Karpas-422 (cell line): Measurements from ENCODE around the gene ASCC3. TPM values are rescaled to one million over a fixed set of nuclear protein-coding genes. Genes with fewer than 3 reads are reported as not detected.

Experiments
- DNase-seq: peaks from one replicate; pipeline ENCODE4 v3.0.0-alpha.2; 2015
- H2AFZ ChIP-seq: fragments of 200-600 bp; sonication (generic); 2 replicates; pipeline ENCODE4 v1.6.1; 2014; ENCODE audit warnings: antibody characterized with exemption, low read length, mixed read lengths
- H3K27ac ChIP-seq: fragments of 200-600 bp; sonication (generic); 2 replicates; pipeline ENCODE4 v1.5.1; 2014; ENCODE audit warnings: mild to moderate bottlenecking, low read length, moderate library complexity
- H3K27me3 ChIP-seq: fragments of 200-600 bp; sonication (generic); 2 replicates; pipeline ENCODE4 v1.6.1; 2014; ENCODE audit warnings: low read length, mixed read lengths
- H3K36me3 ChIP-seq: fragments of 200-600 bp; sonication (generic); 2 replicates; pipeline ENCODE4 v1.6.1; 2014; ENCODE audit warnings: low read length, mixed read lengths; ENCODE audit not compliant: insufficient read depth
- H3K4me1 ChIP-seq: fragments of 200-600 bp; sonication (generic); 2 replicates; pipeline ENCODE4 v1.6.1; 2014; ENCODE audit warnings: mild to moderate bottlenecking, low read length, mixed read lengths
- H3K4me2 ChIP-seq: fragments of 200-600 bp; sonication (generic); 2 replicates; pipeline ENCODE4 v1.6.1; 2014; ENCODE audit warnings: low read length, low read depth, mild to moderate bottlenecking; ENCODE audit not compliant: poor library complexity, severe bottlenecking
- H3K4me3 ChIP-seq: fragments of 200-600 bp; sonication (generic); 2 replicates; pipeline ENCODE4 v1.5.1; 2014; ENCODE audit warnings: mild to moderate bottlenecking, antibody characterized with exemption, low read length, mixed read lengths
- H3K79me2 ChIP-seq: fragments of 200-600 bp; sonication (generic); 2 replicates; pipeline ENCODE4 v1.6.1; 2014; ENCODE audit warnings: mild to moderate bottlenecking, low read length, mixed read lengths
- H3K9ac ChIP-seq: fragments of 200-600 bp; sonication (generic); 2 replicates; pipeline ENCODE4 v1.6.0; 2014; ENCODE audit warnings: low read length
- H3K9me2 ChIP-seq: fragments of 200-600 bp; sonication (generic), shearing (Covaris generic); replicated peaks from 2 replicates; pipeline ENCODE4 v1.6.0; 2014; ENCODE audit warnings: mild to moderate bottlenecking, low read length, moderate library complexity; ENCODE audit not compliant: insufficient read depth
- H3K9me3 ChIP-seq: fragments of 300-700, 200-600 bp; sonication (generic); 2 replicates; pipeline ENCODE4 v1.6.1; 2014; ENCODE audit warnings: low read length, mixed read lengths
- H4K20me1 ChIP-seq: fragments of 200-600 bp; sonication (generic); 2 replicates; pipeline ENCODE4 v1.6.1; 2014; ENCODE audit warnings: mild to moderate bottlenecking, antibody characterized with exemption, low read length, low read depth; ENCODE audit not compliant: insufficient read depth
- total RNA-seq: library from RNA; depleted of rRNA; stranded (reverse); fragments of >200 nt; shearing (Covaris generic); gene quantifications from 2 replicates; pipeline ENCODE4 v1.2.3, GENCODE V29; 2014; ENCODE audit warnings: low replicate concordance

ASCC3 gene
- total RNA-seq, 1 experiment from 2014 or later = 56.2 TPM

GRCh38 chr6:100482698-100483097 lies 398.4 kb downstream of the ASCC3 start:
- H3K9ac ChIP-seq = no peak overlapping the region
- no peaks in the 10 kb centered on the region for H3K27me3 ChIP-seq
- H3K36me3 ChIP-seq = no peaks in the 10 kb centered on the region
- H3K79me2 ChIP-seq = no peaks in the 10 kb centered on the region
- H4K20me1 ChIP-seq = no peaks in the 10 kb centered on the region
- H3K4me1 ChIP-seq = no peaks in the 10 kb centered on the region
- no peak overlapping the region for H3K4me3 ChIP-seq
- no peak overlapping the region for H2AFZ ChIP-seq
- DNase-seq = no peak
- H3K9me2 ChIP-seq = no peaks in the 10 kb centered on the region
- no peak overlapping the region for H3K27ac ChIP-seq
- H3K4me2 ChIP-seq = no peak overlapping the region
- H3K9me3 ChIP-seq = no peaks in the 10 kb centered on the region

- no peaks in the 10 kb centered on the region for H4K20me1 ChIP-seq
- no peaks in the 10 kb centered on the region for H3K9me3 ChIP-seq
- no peaks in the 10 kb centered on the region for H3K27me3 ChIP-seq
- H3K4me2 ChIP-seq = no peak overlapping the region
- no peaks in the 10 kb centered on the region for H3K79me2 ChIP-seq
- no peaks in the 10 kb centered on the region for H3K9me2 ChIP-seq
- no peak overlapping the region for H2AFZ ChIP-seq
- H3K36me3 ChIP-seq = no peaks in the 10 kb centered on the region
- no peak overlapping the region for H3K27ac ChIP-seq
- no peak overlapping the region for H3K9ac ChIP-seq
- no peaks in the 10 kb centered on the region for H3K4me1 ChIP-seq
- no peak overlapping the region for H3K4me3 ChIP-seq
- peak; percentile 71 for DNase-seq
Observed at GRCh38 chr6:100479179-100480035, 401.7 kb downstream of the ASCC3 start.

GRCh38 chr6:100475554-100476320 lies 405.4 kb downstream of the ASCC3 start:
- no peak for DNase-seq
- H3K27me3 ChIP-seq = no peaks in the 10 kb centered on the region
- no peaks in the 10 kb centered on the region for H4K20me1 ChIP-seq
- no peaks in the 10 kb centered on the region for H3K36me3 ChIP-seq
- no peaks in the 10 kb centered on the region for H3K9me3 ChIP-seq
- no peaks in the 10 kb centered on the region for H3K9me2 ChIP-seq
- H3K9ac ChIP-seq = no peak overlapping the region
- H2AFZ ChIP-seq = no peak overlapping the region
- no peak overlapping the region for H3K27ac ChIP-seq
- no peak overlapping the region for H3K4me2 ChIP-seq
- no peaks in the 10 kb centered on the region for H3K79me2 ChIP-seq
- H3K4me1 ChIP-seq = no peaks in the 10 kb centered on the region
- H3K4me3 ChIP-seq = no peak overlapping the region

- Histone ChIP-seq H3K4me2 (no peak overlapping the region), H3K9me3 (no peaks in the 10 kb centered on the region), H3K4me1 (no peaks in the 10 kb centered on the region), H3K4me3 (no peak overlapping the region), H3K36me3 (no peaks in the 10 kb centered on the region), H3K9ac (no peak overlapping the region), H3K79me2 (no peaks in the 10 kb centered on the region), H4K20me1 (no peaks in the 10 kb centered on the region), H2AFZ (no peak overlapping the region), H3K27me3 (no peaks in the 10 kb centered on the region), H3K9me2 (no peaks in the 10 kb centered on the region), H3K27ac (no peak overlapping the region)
- DNase-seq = no peak
Observed at GRCh38 chr6:100473182-100473581, 407.9 kb downstream of the ASCC3 start.

DNA sequence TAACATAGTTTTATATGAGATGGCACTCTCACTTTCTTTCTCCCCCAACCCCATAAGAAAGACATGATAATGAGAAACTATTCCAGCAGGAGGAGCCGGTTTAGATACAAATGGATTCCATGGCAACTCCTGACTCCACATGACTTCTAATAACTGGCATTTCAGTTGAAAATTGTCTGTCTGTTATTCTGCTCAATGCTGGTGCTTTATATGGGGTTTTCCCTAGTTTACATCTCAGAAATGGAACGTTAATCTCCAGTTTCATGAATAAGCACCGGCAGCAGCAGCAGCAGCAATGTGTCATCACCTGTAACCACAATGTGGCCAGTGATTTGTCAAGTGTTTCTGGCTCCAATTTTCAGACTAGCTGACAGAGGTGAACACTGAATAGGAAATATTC lies 408.5 kb downstream of the ASCC3 start:
- H3K4me2 ChIP-seq = no peak overlapping the region
- H4K20me1 ChIP-seq = no peaks in the 10 kb centered on the region
- no peak overlapping the region for H3K27ac ChIP-seq
- no peak overlapping the region for H3K4me3 ChIP-seq
- no peak for DNase-seq
- H3K27me3 ChIP-seq = no peaks in the 10 kb centered on the region
- H3K4me1 ChIP-seq = no peaks in the 10 kb centered on the region
- no peaks in the 10 kb centered on the region for H3K36me3 ChIP-seq
- no peaks in the 10 kb centered on the region for H3K79me2 ChIP-seq
- H2AFZ ChIP-seq = no peak overlapping the region
- no peaks in the 10 kb centered on the region for H3K9me3 ChIP-seq
- no peak overlapping the region for H3K9ac ChIP-seq
- no peaks in the 10 kb centered on the region for H3K9me2 ChIP-seq

DNA sequence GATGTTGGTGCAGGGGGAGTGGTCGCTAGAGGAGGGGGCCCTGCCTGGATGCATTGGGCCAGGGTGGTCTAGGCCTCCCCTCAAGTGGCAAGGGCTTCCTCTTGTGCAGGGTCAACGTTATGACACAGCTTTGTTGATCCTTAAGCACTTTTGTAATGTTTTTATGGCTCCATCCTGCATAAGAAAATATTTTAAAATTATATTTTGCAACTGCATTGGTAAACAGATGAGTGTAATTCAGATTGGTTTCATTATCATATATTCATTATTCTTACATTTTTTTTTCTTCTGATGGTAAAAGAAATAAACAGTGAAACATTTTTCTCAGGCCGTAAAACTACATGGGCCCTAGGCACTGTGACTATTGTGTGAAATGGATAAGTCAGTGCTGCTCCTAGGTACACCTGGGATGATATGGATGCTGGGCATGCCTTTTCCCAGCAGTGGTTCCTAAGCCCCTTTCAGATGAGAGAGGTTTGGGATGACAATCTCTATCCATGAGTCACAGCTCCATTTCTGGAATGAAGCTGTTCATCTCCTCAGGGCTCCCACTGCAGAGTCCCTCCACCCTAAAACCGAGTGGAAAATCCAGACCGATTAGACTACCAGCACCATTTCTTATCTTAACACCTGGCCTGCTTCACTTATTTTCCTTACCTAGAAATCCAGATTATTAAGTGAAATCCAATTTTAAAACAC lies 410.6 kb downstream of the ASCC3 start:
- DNase-seq = no peak
- Histone ChIP-seq H3K4me2 (no peak overlapping the region), H3K9me2 (no peaks in the 10 kb centered on the region), H3K4me3 (no peak overlapping the region), H3K9ac (no peak overlapping the region), H2AFZ (no peak overlapping the region), H3K9me3 (no peaks in the 10 kb centered on the region), H3K4me1 (no peaks in the 10 kb centered on the region), H3K36me3 (no peaks in the 10 kb centered on the region), H3K27ac (no peak overlapping the region), H4K20me1 (no peaks in the 10 kb centered on the region), H3K79me2 (no peaks in the 10 kb centered on the region), H3K27me3 (no peaks in the 10 kb centered on the region)

GRCh38 chr6:100469101-100469859 lies 411.8 kb downstream of the ASCC3 start:
- Histone ChIP-seq H2AFZ (no peak overlapping the region), H3K4me1 (no peaks in the 10 kb centered on the region), H3K4me3 (no peak overlapping the region), H3K27ac (no peak overlapping the region), H4K20me1 (no peaks in the 10 kb centered on the region), H3K4me2 (no peak overlapping the region), H3K79me2 (no peaks in the 10 kb centered on the region), H3K9ac (no peak overlapping the region), H3K36me3 (no peaks in the 10 kb centered on the region), H3K9me3 (no peaks in the 10 kb centered on the region), H3K9me2 (no peaks in the 10 kb centered on the region), H3K27me3 (no peaks in the 10 kb centered on the region)
- DNase-seq = no peak
